HEK293 (cell line): ENCODE data around the gene WDR88.

Experiments
- CTCF ChIA-PET: fragments of 350-600 bp; formaldehyde crosslinking; extraction: SDS; loops from one replicate; lab custom pipeline; 2021; ENCODE audit warnings: antibody characterized with exemption; lab: Yijun Ruan, JAX
- POLR2A ChIA-PET: fragments of 300-600 bp; formaldehyde crosslinking; extraction: SDS; loops from one replicate; lab custom pipeline; 2020; ENCODE audit warnings: antibody characterized with exemption, inconsistent platforms; lab: Yijun Ruan, JAX
- H3K27ac ChIP-seq: fragments of 200-500 bp; sonication (Bioruptor generic); 2 replicates; pipeline ENCODE4 v1.5.1; 2014; ENCODE audit warnings: low read depth, low read length, control low read depth, inconsistent platforms; ENCODE audit errors: extremely low read depth
- H3K36me3 ChIP-seq, 2 experiments: fragments of 200-500 bp in 1 of 2; sonication (Bioruptor generic) in 1 of 2; 1 replicate in 1 of 2; 2 replicates in 1 of 2; pipeline ENCODE4 v1.5.1; 2014 to 2017; ENCODE audit warnings: inconsistent platforms in 2 of 2, low read length in 2 of 2; ENCODE audit not compliant: control insufficient read depth in 2 of 2, insufficient read depth in 1 of 2
- H3K4me1 ChIP-seq: fragments of 200-500 bp; sonication (Bioruptor generic); 2 replicates; pipeline ENCODE4 v1.5.1; 2014; ENCODE audit warnings: mild to moderate bottlenecking, low read length, inconsistent platforms; ENCODE audit not compliant: control insufficient read depth, insufficient read depth
- H3K4me3 ChIP-seq: 2 replicates; pipeline ENCODE4 v1.5.1; 2011; ENCODE audit warnings: low read depth, mild to moderate bottlenecking, control low read depth, low read length, moderate library complexity
- H3K9me3 ChIP-seq: fragments of 200-500 bp; sonication (Bioruptor generic); 2 replicates; pipeline ENCODE4 v1.5.1; 2014; ENCODE audit warnings: low read depth, low read length, inconsistent platforms; ENCODE audit not compliant: control insufficient read depth, insufficient read depth
- EGR2 ChIP-seq: fragments of 450-650 bp; formaldehyde crosslinking; IDR thresholded peaks from 2 replicates; pipeline ENCODE4 v1.5.1; 2016; ENCODE audit warnings: low read depth, missing biosample characterization, missing genetic modification characterization
- HOXD13 ChIP-seq: sonication (generic); formaldehyde crosslinking; IDR thresholded peaks from 2 replicates; pipeline ENCODE4 v1.8.0; 2022; ENCODE audit warnings: missing genetic modification reagents, borderline replicate concordance
- SP7 ChIP-seq: fragments of 450-650 bp; formaldehyde crosslinking; IDR thresholded peaks from 2 replicates; pipeline ENCODE4 v1.5.1; 2016; ENCODE audit warnings: missing biosample characterization, missing genetic modification characterization
- ZFHX2 ChIP-seq: fragments of 450-650 bp; formaldehyde crosslinking; conservative IDR thresholded peaks from 2 replicates; pipeline ENCODE4 v1.5.1; 2016; ENCODE audit warnings: missing biosample characterization, missing genetic modification characterization
- ZFP69B ChIP-seq: fragments of 450-650 bp; formaldehyde crosslinking; IDR thresholded peaks from 2 replicates; pipeline ENCODE4 v1.5.1; 2016; ENCODE audit warnings: missing biosample characterization, missing genetic modification characterization
- ZNF112 ChIP-seq: fragments of 450-650 bp; formaldehyde crosslinking; IDR thresholded peaks from 2 replicates; pipeline ENCODE4 v1.5.0; 2017; ENCODE audit warnings: missing biosample characterization, missing genetic modification characterization
- ZNF157 ChIP-seq: fragments of 450-650 bp; formaldehyde crosslinking; IDR thresholded peaks from 2 replicates; pipeline ENCODE4 v1.5.1; 2016; ENCODE audit warnings: missing biosample characterization, missing genetic modification characterization
- ZNF175 ChIP-seq: fragments of 450-650 bp; formaldehyde crosslinking; IDR thresholded peaks from 2 replicates; pipeline ENCODE4 v1.5.1; 2016; ENCODE audit warnings: missing biosample characterization, missing genetic modification characterization
- ZNF366 ChIP-seq: fragments of 450-650 bp; formaldehyde crosslinking; conservative IDR thresholded peaks from 2 replicates; pipeline ENCODE4 v1.5.1; 2016; ENCODE audit warnings: missing biosample characterization, missing genetic modification characterization
- ZNF37A ChIP-seq: fragments of 450-650 bp; IDR thresholded peaks from 2 replicates; pipeline ENCODE4 v1.5.1; 2018; ENCODE audit warnings: missing biosample characterization, missing genetic modification characterization
- ZNF521 ChIP-seq: fragments of 450-650 bp; formaldehyde crosslinking; IDR thresholded peaks from 2 replicates; pipeline ENCODE4 v1.5.1; 2017; ENCODE audit warnings: missing biosample characterization, mild to moderate bottlenecking, missing genetic modification characterization
- ZNF530 ChIP-seq: fragments of 450-650 bp; formaldehyde crosslinking; IDR thresholded peaks from 2 replicates; pipeline ENCODE4 v1.5.1; 2016; ENCODE audit warnings: low read depth, missing biosample characterization, missing genetic modification characterization
- ZNF624 ChIP-seq: fragments of 450-650 bp; formaldehyde crosslinking; IDR thresholded peaks from 2 replicates; pipeline ENCODE4 v1.5.1; 2017; ENCODE audit warnings: missing biosample characterization, missing genetic modification characterization
- ZNF664 ChIP-seq: fragments of 450-650 bp; formaldehyde crosslinking; IDR thresholded peaks from 2 replicates; pipeline ENCODE4 v1.5.1; 2016; ENCODE audit warnings: missing biosample characterization, missing genetic modification characterization
- ZSCAN30 ChIP-seq: fragments of 450-650 bp; IDR thresholded peaks from 2 replicates; pipeline ENCODE4 v1.5.1; 2018; ENCODE audit warnings: missing biosample characterization, mild to moderate bottlenecking, missing genetic modification characterization, moderate library complexity
- TF ChIP-seq, protein P1 (sequence below): fragments of 450-650 bp; formaldehyde crosslinking; IDR thresholded peaks from 2 replicates; pipeline ENCODE4 v1.5.1; 2016; ENCODE audit warnings: missing biosample characterization, missing genetic modification characterization
- TF ChIP-seq, protein P2 (sequence below): fragments of 450-650 bp; formaldehyde crosslinking; conservative IDR thresholded peaks from 2 replicates; pipeline ENCODE4 v1.5.1; 2016; ENCODE audit warnings: low read depth, missing biosample characterization, missing genetic modification characterization
- TF ChIP-seq, protein P3 (sequence below): fragments of 450-650 bp; formaldehyde crosslinking; IDR thresholded peaks from 2 replicates; pipeline ENCODE4 v1.5.1; 2016; ENCODE audit warnings: missing biosample characterization, missing genetic modification characterization

Gene WDR88

DNA sequence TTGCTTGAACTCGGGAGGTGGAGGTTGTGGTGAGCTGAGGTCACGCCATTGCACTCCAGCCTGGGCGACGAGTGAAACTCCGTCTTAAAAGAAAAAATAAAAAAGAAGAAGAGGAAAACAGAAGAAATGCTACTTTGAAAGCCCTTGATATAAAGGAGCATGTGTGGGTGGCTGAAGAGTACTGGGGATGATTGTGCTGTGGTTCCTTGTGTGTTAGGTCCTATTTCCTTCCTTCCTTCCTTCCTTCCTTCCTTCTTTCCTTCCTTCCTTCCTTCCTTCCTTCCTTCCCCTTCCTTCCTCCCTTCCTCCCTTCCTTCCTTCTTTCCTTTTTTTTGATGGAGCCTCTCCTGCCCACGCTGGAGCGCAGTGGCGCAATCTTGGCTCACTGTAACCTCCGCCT is 14.3 kb downstream of the WDR88 start:
- H3K36me3 ChIP-seq, result no peaks in the 10 kb centered on the region; a peak in 1 of 3 replicates
- peaks cover 3% of the 10 kb centered on the region; the same call in 1 of the 2 replicates for H3K4me1 ChIP-seq
- TF ChIP-seq SP7 (tag by site-specific recombination) (no peak), ZFHX2 (tag by site-specific recombination) (peak; percentile 52), ZNF521 (tag by site-specific recombination) (no peak), ZNF157 (peak; percentile 20; the same call in 1 of the 2 replicates), ZNF366 (tag by site-specific recombination) (peak; percentile 88), ZNF37A (tag by site-specific recombination) (no peak), EGR2 (tag by site-specific recombination) (0 out of 2 replicates have a peak, but pooled peaks have one; percentile 29)
- TF ChIP-seq, protein P1, sequence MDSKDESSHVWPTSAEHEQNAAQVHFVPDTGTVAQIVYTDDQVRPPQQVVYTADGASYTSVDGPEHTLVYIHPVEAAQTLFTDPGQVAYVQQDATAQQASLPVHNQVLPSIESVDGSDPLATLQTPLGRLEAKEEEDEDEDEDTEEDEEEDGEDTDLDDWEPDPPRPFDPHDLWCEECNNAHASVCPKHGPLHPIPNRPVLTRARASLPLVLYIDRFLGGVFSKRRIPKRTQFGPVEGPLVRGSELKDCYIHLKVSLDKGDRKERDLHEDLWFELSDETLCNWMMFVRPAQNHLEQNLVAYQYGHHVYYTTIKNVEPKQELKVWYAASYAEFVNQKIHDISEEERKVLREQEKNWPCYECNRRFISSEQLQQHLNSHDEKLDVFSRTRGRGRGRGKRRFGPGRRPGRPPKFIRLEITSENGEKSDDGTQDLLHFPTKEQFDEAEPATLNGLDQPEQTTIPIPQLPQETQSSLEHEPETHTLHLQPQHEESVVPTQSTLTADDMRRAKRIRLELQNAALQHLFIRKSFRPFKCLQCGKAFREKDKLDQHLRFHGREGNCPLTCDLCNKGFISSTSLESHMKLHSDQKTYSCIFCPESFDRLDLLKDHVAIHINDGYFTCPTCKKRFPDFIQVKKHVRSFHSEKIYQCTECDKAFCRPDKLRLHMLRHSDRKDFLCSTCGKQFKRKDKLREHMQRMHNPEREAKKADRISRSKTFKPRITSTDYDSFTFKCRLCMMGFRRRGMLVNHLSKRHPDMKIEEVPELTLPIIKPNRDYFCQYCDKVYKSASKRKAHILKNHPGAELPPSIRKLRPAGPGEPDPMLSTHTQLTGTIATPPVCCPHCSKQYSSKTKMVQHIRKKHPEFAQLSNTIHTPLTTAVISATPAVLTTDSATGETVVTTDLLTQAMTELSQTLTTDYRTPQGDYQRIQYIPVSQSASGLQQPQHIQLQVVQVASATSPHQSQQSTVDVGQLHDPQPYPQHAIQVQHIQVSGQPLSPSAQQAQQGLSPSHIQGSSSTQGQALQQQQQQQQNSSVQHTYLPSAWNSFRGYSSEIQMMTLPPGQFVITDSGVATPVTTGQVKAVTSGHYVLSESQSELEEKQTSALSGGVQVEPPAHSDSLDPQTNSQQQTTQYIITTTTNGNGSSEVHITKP, result no peak
- CTCF ChIA-PET, result interaction anchor here (0.6 to 6.3 kb wide), 7 partner anchors 9 to 127 kb away, joined by 3 to 152 read pairs (median 3); no protein-coding TSS in a partner anchor
- H3K9me3 ChIP-seq, result no peaks in the 10 kb centered on the region; the same call in 1 of the 2 replicates
- H3K4me3 ChIP-seq, result no peak overlapping the region
- POLR2A ChIA-PET, result interaction anchor here (2.6 kb wide), 1 partner anchor 30 kb away, joined by 12 read pairs; no protein-coding TSS in a partner anchor
- H3K27ac ChIP-seq, result no peak overlapping the region

DNA sequence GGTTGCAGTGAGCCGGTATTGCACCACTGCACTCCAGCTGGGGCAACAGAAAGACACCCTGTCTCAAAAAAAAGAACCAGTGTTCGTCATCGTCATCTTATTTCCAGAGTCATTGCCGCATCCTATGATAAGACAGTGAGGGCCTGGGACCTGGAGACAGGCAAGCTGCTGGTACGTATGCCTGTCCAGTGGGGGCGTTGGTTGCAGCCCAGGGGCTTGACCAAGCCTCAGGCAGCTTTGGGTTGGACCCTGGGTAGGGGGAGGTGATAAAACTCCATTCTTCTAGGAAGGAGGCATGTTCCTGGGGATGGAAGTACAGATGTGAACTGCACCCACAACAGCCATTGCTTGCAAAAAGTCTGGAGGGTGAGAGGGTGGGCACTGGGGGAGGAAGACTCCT is 15.6 kb downstream of the WDR88 start:
- Histone ChIP-seq H3K9me3 (no peaks in the 10 kb centered on the region; the same call in 1 of the 2 replicates), H3K36me3 (no peaks in the 10 kb centered on the region; a peak in 1 of 3 replicates), H3K4me3 (no peak overlapping the region), H3K4me1 (peaks cover 3% of the 10 kb centered on the region; the same call in 1 of the 2 replicates), H3K27ac (no peak overlapping the region)
- POLR2A ChIA-PET, result interaction anchor here (0.7 to 0.9 kb wide), 2 partner anchors 9 to 17 kb away, joined by 3 to 7 read pairs; no protein-coding TSS in a partner anchor
- peak; percentile 27; the same call in 1 of the 2 replicates for TF ChIP-seq EGR2 (tag by site-specific recombination)
- no peak for TF ChIP-seq ZNF530 (tag by site-specific recombination)
- CTCF ChIA-PET, result interaction anchor here (1.2 to 6.3 kb wide), 4 partner anchors 10 to 257 kb away, joined by 3 to 152 read pairs (median 42); no protein-coding TSS in a partner anchor

DNA sequence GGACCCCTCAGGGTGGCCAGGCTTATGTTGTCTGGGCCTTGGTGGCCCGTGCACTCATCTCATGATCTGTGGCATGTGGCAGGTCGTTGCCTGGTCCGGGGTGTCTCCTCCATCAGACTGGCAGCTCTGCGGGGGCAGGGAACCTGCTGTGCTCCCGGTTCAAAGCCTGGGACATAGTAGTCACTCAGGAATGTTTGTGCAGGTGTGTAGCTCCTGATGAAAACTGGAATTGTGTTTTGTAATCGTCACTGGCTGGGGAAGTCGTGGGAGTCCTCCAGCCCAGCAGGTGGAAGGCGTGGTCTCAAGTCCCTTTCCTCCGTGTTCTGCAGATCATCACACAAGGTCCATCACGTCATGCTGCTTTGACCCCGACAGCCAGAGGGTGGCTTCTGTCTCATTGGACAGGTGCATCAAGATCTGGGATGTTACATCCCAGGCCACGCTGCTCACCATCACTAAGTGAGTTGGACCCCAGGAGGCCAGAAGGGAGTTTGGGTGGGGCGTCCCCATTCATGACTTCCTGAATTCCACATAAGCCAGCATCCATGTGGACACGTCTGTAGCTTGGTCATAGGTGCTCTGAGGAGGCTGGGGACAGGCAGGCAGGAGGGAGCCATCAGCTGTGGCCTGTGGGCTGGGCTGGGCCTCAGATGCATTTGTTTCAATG is 19.1 kb downstream of the WDR88 start:
- Histone ChIP-seq H3K4me3 (no peak overlapping the region), H3K9me3 (no peaks in the 10 kb centered on the region; the same call in 1 of the 2 replicates), H3K36me3 (no peaks in the 10 kb centered on the region), H3K4me1 (no peaks in the 10 kb centered on the region), H3K27ac (no peak overlapping the region)
- CTCF ChIA-PET, result interaction anchor here (0.6 to 2.8 kb wide), 4 partner anchors 8 to 35 kb away, joined by 3 to 15 read pairs (median 5); no protein-coding TSS in a partner anchor
- POLR2A ChIA-PET, result interaction anchor here (0.7 to 0.8 kb wide), 2 partner anchors 11 to 26 kb away, joined by 3 to 4 read pairs; no protein-coding TSS in a partner anchor
- TF ChIP-seq ZSCAN30 (no peak), ZNF664 (tag by site-specific recombination) (peak; percentile 34; the same call in 1 of the 2 replicates), ZNF175 (tag by site-specific recombination) (0 out of 2 replicates have a peak, but pooled peaks have one; percentile 24), ZFP69B (tag by site-specific recombination) (no peak), ZNF112 (tag by site-specific recombination) (no peak), ZNF624 (no peak), HOXD13 (CRISPR knock-in tag) (no peak)
- TF ChIP-seq, protein P2, sequence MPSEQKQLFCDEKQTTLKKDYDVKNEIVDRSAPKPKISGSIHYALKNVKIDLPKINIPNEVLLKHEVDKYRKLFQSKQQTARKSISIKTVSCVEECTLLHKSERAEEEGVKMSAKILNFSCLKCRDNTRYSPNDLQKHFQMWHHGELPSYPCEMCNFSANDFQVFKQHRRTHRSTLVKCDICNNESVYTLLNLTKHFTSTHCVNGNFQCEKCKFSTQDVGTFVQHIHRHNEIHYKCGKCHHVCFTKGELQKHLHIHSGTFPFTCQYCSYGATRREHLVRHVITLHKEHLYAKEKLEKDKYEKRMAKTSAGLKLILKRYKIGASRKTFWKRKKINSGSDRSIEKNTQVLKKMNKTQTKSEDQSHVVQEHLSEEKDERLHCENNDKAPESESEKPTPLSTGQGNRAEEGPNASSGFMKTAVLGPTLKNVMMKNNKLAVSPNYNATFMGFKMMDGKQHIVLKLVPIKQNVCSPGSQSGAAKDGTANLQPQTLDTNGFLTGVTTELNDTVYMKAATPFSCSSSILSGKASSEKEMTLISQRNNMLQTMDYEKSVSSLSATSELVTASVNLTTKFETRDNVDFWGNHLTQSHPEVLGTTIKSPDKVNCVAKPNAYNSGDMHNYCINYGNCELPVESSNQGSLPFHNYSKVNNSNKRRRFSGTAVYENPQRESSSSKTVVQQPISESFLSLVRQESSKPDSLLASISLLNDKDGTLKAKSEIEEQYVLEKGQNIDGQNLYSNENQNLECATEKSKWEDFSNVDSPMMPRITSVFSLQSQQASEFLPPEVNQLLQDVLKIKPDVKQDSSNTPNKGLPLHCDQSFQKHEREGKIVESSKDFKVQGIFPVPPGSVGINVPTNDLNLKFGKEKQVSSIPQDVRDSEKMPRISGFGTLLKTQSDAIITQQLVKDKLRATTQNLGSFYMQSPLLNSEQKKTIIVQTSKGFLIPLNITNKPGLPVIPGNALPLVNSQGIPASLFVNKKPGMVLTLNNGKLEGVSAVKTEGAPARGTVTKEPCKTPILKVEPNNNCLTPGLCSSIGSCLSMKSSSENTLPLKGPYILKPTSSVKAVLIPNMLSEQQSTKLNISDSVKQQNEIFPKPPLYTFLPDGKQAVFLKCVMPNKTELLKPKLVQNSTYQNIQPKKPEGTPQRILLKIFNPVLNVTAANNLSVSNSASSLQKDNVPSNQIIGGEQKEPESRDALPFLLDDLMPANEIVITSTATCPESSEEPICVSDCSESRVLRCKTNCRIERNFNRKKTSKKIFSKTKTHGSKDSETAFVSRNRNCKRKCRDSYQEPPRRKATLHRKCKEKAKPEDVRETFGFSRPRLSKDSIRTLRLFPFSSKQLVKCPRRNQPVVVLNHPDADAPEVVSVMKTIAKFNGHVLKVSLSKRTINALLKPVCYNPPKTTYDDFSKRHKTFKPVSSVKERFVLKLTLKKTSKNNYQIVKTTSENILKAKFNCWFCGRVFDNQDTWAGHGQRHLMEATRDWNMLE (tag by site-specific recombination), result no peak
- TF ChIP-seq, protein P3, sequence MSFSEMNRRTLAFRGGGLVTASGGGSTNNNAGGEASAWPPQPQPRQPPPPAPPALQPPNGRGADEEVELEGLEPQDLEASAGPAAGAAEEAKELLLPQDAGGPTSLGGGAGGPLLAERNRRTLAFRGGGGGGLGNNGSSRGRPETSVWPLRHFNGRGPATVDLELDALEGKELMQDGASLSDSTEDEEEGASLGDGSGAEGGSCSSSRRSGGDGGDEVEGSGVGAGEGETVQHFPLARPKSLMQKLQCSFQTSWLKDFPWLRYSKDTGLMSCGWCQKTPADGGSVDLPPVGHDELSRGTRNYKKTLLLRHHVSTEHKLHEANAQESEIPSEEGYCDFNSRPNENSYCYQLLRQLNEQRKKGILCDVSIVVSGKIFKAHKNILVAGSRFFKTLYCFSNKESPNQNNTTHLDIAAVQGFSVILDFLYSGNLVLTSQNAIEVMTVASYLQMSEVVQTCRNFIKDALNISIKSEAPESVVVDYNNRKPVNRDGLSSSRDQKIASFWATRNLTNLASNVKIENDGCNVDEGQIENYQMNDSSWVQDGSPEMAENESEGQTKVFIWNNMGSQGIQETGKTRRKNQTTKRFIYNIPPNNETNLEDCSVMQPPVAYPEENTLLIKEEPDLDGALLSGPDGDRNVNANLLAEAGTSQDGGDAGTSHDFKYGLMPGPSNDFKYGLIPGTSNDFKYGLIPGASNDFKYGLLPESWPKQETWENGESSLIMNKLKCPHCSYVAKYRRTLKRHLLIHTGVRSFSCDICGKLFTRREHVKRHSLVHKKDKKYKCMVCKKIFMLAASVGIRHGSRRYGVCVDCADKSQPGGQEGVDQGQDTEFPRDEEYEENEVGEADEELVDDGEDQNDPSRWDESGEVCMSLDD (tag by site-specific recombination), result no peak
